ENCODE measurements around the gene CCM2.

DNA sequence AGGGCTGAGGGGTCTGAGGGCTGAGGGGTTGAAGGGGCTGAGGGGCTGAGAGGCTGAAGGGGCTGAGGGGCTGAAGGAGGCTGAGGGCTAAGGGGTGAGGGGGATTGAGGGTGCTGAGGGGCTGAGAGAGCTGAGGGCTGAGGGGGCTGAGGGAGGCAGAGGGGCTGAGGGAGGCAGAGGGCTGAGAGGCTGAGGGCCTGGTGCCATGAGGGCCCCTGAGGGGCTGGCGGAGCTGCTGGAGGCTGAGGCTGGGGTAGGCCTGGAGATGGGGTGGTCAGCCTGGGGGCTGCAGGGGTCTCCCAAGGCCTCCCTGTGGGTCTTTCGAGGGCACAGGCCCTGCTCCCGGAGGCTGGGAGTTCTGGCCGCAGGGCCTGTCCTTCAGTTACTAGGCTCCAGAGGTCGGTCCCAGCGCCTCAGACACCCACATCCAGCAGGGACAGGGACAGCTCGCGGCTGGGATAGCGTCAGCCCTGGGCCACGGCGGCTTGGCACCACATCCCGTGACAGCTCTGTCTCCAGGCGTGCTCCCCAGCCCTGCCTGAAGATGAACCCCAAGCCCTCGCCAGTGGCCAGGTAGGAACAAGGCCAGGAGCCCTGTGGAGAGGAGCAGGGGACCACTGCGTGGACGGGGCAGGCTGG lies 38.0 kb upstream of the CCM2 start:
- TF ChIP-seq, protein P1, sequence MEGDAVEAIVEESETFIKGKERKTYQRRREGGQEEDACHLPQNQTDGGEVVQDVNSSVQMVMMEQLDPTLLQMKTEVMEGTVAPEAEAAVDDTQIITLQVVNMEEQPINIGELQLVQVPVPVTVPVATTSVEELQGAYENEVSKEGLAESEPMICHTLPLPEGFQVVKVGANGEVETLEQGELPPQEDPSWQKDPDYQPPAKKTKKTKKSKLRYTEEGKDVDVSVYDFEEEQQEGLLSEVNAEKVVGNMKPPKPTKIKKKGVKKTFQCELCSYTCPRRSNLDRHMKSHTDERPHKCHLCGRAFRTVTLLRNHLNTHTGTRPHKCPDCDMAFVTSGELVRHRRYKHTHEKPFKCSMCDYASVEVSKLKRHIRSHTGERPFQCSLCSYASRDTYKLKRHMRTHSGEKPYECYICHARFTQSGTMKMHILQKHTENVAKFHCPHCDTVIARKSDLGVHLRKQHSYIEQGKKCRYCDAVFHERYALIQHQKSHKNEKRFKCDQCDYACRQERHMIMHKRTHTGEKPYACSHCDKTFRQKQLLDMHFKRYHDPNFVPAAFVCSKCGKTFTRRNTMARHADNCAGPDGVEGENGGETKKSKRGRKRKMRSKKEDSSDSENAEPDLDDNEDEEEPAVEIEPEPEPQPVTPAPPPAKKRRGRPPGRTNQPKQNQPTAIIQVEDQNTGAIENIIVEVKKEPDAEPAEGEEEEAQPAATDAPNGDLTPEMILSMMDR (IDR thresholded peaks at IDR 0.05) = no peak
- TF ChIP-seq POLR2AphosphoS5 (IDR thresholded peaks at IDR 0.05) (no peak), POLR2A (IDR thresholded peaks at IDR 0.05) (no peak)

Measured in prostate gland (tissue), 2 donors.